ENCODE data around the gene MAP3K5. TPM values are rescaled to one million over a fixed set of nuclear protein-coding genes. Genes with fewer than 3 reads are reported as not detected.

Gene MAP3K5
- total and polyA plus RNA-seq, 9 of the 15 experiments (the other 6 are each of a cell fraction or from before 2014, with no cell fraction given): 2.2 to 13.0 (median 9.9) TPM

DNA sequence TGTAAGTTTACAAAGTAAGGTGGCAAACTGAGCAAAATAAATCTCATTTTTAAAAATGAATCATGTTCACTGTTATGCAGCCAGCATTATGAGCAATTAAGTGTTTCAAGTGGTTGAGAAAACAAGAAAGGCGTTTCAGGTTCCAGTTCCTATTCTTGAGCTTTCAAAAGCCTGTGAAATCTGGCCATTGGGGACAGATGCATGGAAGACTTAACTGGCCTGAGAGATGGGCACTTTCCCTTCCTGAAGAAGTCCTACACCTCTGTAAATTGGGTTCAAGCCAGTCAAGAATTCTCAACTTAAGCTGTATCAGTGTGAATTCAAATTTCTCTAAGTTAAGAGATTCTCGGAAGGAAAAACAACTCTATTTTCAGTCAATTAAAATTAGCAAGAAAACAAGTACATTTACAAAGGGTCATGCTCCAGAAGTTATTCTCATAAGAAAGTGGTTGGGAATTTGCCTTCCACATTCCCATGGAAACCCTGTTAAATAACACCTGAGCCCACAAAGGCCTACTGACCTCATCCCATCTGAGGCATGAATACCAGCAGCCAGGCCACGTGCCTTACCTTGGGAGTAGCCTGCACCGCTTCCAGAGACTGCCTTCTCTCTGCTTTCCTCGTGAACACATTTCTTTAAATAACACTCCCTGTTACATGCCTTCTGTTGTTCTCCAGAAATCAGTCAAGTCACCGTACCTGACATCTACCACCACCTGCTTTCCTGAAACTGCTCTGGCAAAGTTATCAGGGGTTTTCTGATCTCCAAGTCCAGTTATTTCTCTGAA is 19.4 kb downstream of the MAP3K5 start (continued):
- TF ChIP-seq NR2F6 (CRISPR knock-in tag; IDR thresholded peaks at IDR 0.05): no peak
- TF ChIP-seq ZNF695 (CRISPR knock-in tag; IDR thresholded peaks at IDR 0.05): no peak
- TF ChIP-seq TGIF2 (CRISPR knock-in tag; IDR thresholded peaks at IDR 0.05): no peak
- no peak for TF ChIP-seq CCNT2 (IDR thresholded peaks at IDR 0.05; ENCODE audit: borderline replicate concordance, extremely low read depth, insufficient read length, low read depth, low read length)
- TF ChIP-seq ZNF165 (CRISPR knock-in tag; IDR thresholded peaks at IDR 0.05; ENCODE audit: borderline replicate concordance): no peak
- no peak for TF ChIP-seq FOXK1 (CRISPR knock-in tag; IDR thresholded peaks at IDR 0.05; ENCODE audit: borderline replicate concordance)
- TF ChIP-seq ZMIZ1 (IDR thresholded peaks at IDR 0.05; ENCODE audit: low read depth in 2 of 2, low read length in 2 of 2): no peak
- TF ChIP-seq ZNF263 (CRISPR knock-in tag; IDR thresholded peaks at IDR 0.05; ENCODE audit: borderline replicate concordance): no peak
- TF ChIP-seq ZZZ3 (IDR thresholded peaks at IDR 0.05): no peak
- no peak for TF ChIP-seq NR2C1 (IDR thresholded peaks at IDR 0.05)
- 0 out of 2 replicates have a peak, but pooled peaks have one; percentile 12 for TF ChIP-seq NR2C1 (tag; IDR thresholded peaks at IDR 0.05)
- TF ChIP-seq SMAD2 (IDR thresholded peaks at IDR 0.05; ENCODE audit: low read depth, low read length): no peak
- TF ChIP-seq, protein P1, sequence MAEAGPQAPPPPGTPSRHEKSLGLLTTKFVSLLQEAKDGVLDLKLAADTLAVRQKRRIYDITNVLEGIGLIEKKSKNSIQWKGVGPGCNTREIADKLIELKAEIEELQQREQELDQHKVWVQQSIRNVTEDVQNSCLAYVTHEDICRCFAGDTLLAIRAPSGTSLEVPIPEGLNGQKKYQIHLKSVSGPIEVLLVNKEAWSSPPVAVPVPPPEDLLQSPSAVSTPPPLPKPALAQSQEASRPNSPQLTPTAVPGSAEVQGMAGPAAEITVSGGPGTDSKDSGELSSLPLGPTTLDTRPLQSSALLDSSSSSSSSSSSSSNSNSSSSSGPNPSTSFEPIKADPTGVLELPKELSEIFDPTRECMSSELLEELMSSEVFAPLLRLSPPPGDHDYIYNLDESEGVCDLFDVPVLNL (CRISPR knock-in tag; IDR thresholded peaks at IDR 0.05; ENCODE audit: low read depth): no peak
- no peak for TF ChIP-seq OTX1 (CRISPR knock-in tag; IDR thresholded peaks at IDR 0.05)
- no peak for TF ChIP-seq TSC22D4 (tag; IDR thresholded peaks at IDR 0.05)
- no peak for TF ChIP-seq ZNF512 (tag; IDR thresholded peaks at IDR 0.05)
- TF ChIP-seq NFIC (IDR thresholded peaks at IDR 0.05): no peak
- TF ChIP-seq KLF6 (CRISPR knock-in tag; IDR thresholded peaks at IDR 0.05; ENCODE audit: borderline replicate concordance): no peak
- no peak for TF ChIP-seq ZKSCAN3 (CRISPR knock-in tag; IDR thresholded peaks at IDR 0.05)
